GM23248 (cell line): ENCODE data around the gene CADM1. TPM values are rescaled to one million over a fixed set of nuclear protein-coding genes. Genes with fewer than 3 reads are reported as not detected.

ENCODE experiments used
- DNase-seq: peaks from one replicate; pipeline ENCODE4 v3.0.0-alpha.2; 2015
- H2AFZ ChIP-seq: fragments of 200-600 bp; sonication (generic); 2 replicates; pipeline ENCODE4 v1.6.1; 2016; ENCODE audit warnings: antibody characterized with exemption
- H3F3A ChIP-seq: fragments of 200-600 bp; sonication (generic); 2 replicates; pipeline ENCODE4 v1.6.1; 2016; ENCODE audit warnings: mild to moderate bottlenecking, antibody characterized with exemption, mixed run types; ENCODE audit not compliant: insufficient read depth
- H3K27ac ChIP-seq: fragments of 200-600 bp; sonication (generic); 2 replicates; pipeline ENCODE4 v1.5.1; 2016; ENCODE audit warnings: mild to moderate bottlenecking
- H3K27me3 ChIP-seq: fragments of 200-600 bp; sonication (generic); replicated peaks from 2 replicates; pipeline ENCODE4 v1.6.1; 2016; ENCODE audit warnings: mild to moderate bottlenecking; ENCODE audit not compliant: insufficient read depth
- H3K36me3 ChIP-seq: fragments of 200-600 bp; sonication (generic); 2 replicates; pipeline ENCODE4 v1.6.1; 2016; ENCODE audit warnings: low read depth, mild to moderate bottlenecking
- H3K4me1 ChIP-seq: fragments of 200-600 bp; sonication (generic); 2 replicates; pipeline ENCODE4 v1.6.1; 2016; ENCODE audit warnings: mild to moderate bottlenecking; ENCODE audit not compliant: insufficient read depth
- H3K4me2 ChIP-seq: fragments of 200-600 bp; sonication (generic); one replicate; pipeline ENCODE4 v1.6.1; 2016; ENCODE audit warnings: mild to moderate bottlenecking; ENCODE audit not compliant: unreplicated experiment
- H3K4me3 ChIP-seq: fragments of 200-600 bp; sonication (generic); 2 replicates; pipeline ENCODE4 v1.5.1; 2016; ENCODE audit warnings: mild to moderate bottlenecking
- H3K79me2 ChIP-seq: fragments of 200-600 bp; sonication (generic); 2 replicates; pipeline ENCODE4 v1.6.1; 2016; ENCODE audit warnings: mild to moderate bottlenecking; ENCODE audit not compliant: insufficient read depth
- H3K9ac ChIP-seq: fragments of 200-600 bp; sonication (generic); 2 replicates; pipeline ENCODE4 v1.6.1; 2016; ENCODE audit warnings: mild to moderate bottlenecking
- H3K9me2 ChIP-seq: fragments of 200-600 bp; sonication (generic); 2 replicates; pipeline ENCODE4 v1.6.1; 2016; ENCODE audit warnings: mixed run types, mild to moderate bottlenecking, moderate library complexity; ENCODE audit not compliant: insufficient read depth
- H3K9me3 ChIP-seq: fragments of 200-600 bp; sonication (generic); one replicate; pipeline ENCODE4 v1.6.1; 2017; ENCODE audit warnings: low read depth
- H4K20me1 ChIP-seq: fragments of 200-600 bp; sonication (generic); 2 replicates; pipeline ENCODE4 v1.6.0; 2016; ENCODE audit not compliant: insufficient read depth
- EZH2 ChIP-seq: fragments of 200-600 bp; sonication (generic); IDR thresholded peaks from 2 replicates; pipeline ENCODE4 v1.6.1; 2018; ENCODE audit warnings: antibody characterized with exemption, mild to moderate bottlenecking; ENCODE audit not compliant: insufficient read depth, poor library complexity, severe bottlenecking
- EZH2phosphoT487 ChIP-seq: fragments of 200-600 bp; sonication (generic); IDR thresholded peaks from 2 replicates; pipeline ENCODE4 v1.6.1; 2018; ENCODE audit warnings: antibody characterized with exemption, moderate library complexity, mild to moderate bottlenecking, low read depth; ENCODE audit not compliant: insufficient read depth
- WGBS, 2 experiments: methylation state at CpG; one replicate each; pipeline ENCODE4 v1.1.6; 2015 to 2017; ENCODE audit warnings: low lambda C conversion rate in 2 of 2, low coverage in 1 of 2; ENCODE audit errors: missing lambda C conversion rate in 2 of 2; 5-methylcytosine and 5-hydroxymethylcytosine counted together
- in situ Hi-C: fragments of 300-500 bp; cut with MboI; formaldehyde crosslinking; loops from 2 replicates; pipeline ENCODE4 v1.15.0; 2020
- polyA plus RNA-seq: library from polyadenylated mRNA; unstranded; fragments of >200 nt; fragmentation: Nextera tagmentation; extraction: Ambion mirVana; gene quantifications from 2 replicates; pipeline ENCODE4 v1.2.1, GENCODE V29; 2016
- total RNA-seq: library from RNA; depleted of rRNA; stranded (reverse); fragments of >200 nt; shearing (Covaris generic); gene quantifications from 2 replicates; pipeline ENCODE4 v1.2.3, GENCODE V29; 2014

The CADM1 gene
- total and polyA plus RNA-seq, 2 experiments from 2014 or later, result 0.83 to 1.4 TPM

DNA sequence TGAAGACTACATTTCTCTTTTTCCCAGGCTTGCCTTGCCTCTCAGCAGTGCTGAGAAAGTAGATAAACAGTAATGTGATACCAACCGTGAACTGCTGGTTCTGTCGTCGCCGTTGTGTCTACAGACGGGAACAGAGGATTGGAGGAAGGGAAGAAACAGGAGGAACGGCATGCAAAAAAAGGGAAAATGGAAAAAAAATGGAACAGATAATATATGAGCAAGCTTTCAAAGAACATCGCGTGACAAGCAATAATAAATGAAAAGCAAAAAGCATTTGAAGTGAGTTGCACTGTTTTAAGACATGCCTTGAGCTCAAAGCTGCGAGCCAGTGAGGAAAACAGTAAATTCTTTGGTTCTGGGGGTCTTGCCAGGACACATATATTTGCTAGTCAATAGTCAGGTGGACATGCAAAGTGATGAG, 305.9 kb downstream of the CADM1 start:
- peaks cover 20% of the 10 kb centered on the region for H3F3A ChIP-seq
- H3K79me2 ChIP-seq, result no peaks in the 10 kb centered on the region
- no peak overlapping the region for H3K27ac ChIP-seq
- no peak for DNase-seq
- peaks cover 31% of the 10 kb centered on the region for H3K4me1 ChIP-seq
- in situ Hi-C loops, result no loop called here
- WGBS, 2 experiments, result 85 to 91% methylated on average over 9 of the region's 9 CpGs
- no peak for TF ChIP-seq EZH2phosphoT487
- TF ChIP-seq EZH2, result no peak
- H3K27me3 ChIP-seq, result no peaks in the 10 kb centered on the region
- H3K9me3 ChIP-seq, result no peaks in the 10 kb centered on the region
- no peak overlapping the region for H2AFZ ChIP-seq
- H3K4me3 ChIP-seq, result no peak overlapping the region
- H3K4me2 ChIP-seq, result no peak overlapping the region
- H3K9ac ChIP-seq, result no peak overlapping the region
- H4K20me1 ChIP-seq, result no peaks in the 10 kb centered on the region
- no peaks in the 10 kb centered on the region for H3K36me3 ChIP-seq
- no peaks in the 10 kb centered on the region; the same call in 1 of the 2 replicates for H3K9me2 ChIP-seq

DNA sequence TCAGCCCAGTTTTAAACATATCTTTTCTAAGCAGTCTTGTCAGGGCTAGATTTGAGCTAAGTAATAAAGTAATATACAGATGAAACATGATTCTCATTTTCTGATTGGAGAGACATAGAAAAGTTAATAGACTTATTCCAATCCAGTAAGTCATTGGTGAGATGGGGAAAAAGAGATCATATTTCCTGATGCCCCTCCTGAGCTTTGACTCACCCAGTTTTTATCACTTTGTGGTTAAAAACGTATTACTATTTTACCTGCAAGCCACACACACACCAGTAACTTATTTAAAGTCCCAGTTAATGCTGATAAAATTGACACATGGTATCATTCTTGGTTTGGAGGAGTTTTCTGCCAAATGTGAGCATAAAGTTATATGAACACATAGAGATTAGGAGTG, 306.8 kb downstream of the CADM1 start:
- H3K9me2 ChIP-seq, result no peaks in the 10 kb centered on the region; the same call in 1 of the 2 replicates
- H3K4me3 ChIP-seq, result no peak overlapping the region
- WGBS, 2 experiments, result 17 to 33% methylated on average over 1 of the region's 1 CpG
- no peak overlapping the region for H3K4me2 ChIP-seq
- no peak for TF ChIP-seq EZH2phosphoT487
- no peak for TF ChIP-seq EZH2
- no peak for DNase-seq
- H3K27me3 ChIP-seq, result no peaks in the 10 kb centered on the region
- H4K20me1 ChIP-seq, result no peaks in the 10 kb centered on the region
- peaks cover 20% of the 10 kb centered on the region for H3F3A ChIP-seq
- in situ Hi-C loops, result no loop called here
- no peak overlapping the region for H2AFZ ChIP-seq
- H3K27ac ChIP-seq, result no peak overlapping the region
- no peaks in the 10 kb centered on the region for H3K36me3 ChIP-seq
- no peak overlapping the region for H3K9ac ChIP-seq
- H3K79me2 ChIP-seq, result no peaks in the 10 kb centered on the region
- peaks cover 31% of the 10 kb centered on the region for H3K4me1 ChIP-seq
- H3K9me3 ChIP-seq, result no peaks in the 10 kb centered on the region

DNA sequence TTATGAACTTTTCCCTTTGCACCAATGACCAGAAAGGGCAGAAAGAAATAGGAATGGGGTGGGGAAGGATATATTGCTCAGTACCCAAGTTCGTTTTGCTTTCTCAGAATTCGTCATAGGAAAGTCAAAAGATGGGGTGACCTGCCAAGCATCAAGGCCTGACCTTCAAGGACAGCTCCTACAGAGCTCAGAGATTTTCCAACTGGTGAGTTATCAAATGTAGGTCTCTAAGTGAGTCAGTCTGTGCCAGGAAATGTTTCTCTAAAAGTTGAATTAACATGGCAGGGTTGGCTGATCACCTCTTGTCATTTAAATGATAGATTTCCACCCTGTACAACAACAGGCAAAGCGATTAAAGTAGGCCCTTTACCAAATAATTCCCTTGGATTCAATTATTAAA, 307.2 kb downstream of the CADM1 start:
- TF ChIP-seq EZH2phosphoT487 (no peak), EZH2 (no peak)
- DNase-seq, result no peak
- no peak overlapping the region for H2AFZ ChIP-seq
- H3K79me2 ChIP-seq, result no peaks in the 10 kb centered on the region
- no peak overlapping the region for H3K4me2 ChIP-seq
- no peaks in the 10 kb centered on the region for H3K9me3 ChIP-seq
- H3K9me2 ChIP-seq, result no peaks in the 10 kb centered on the region; the same call in 1 of the 2 replicates
- H3K9ac ChIP-seq, result no peak overlapping the region
- H3K4me3 ChIP-seq, result no peak overlapping the region
- H3K27me3 ChIP-seq, result no peaks in the 10 kb centered on the region
- H3K36me3 ChIP-seq, result no peaks in the 10 kb centered on the region
- 57 to 61% methylated on average over 3 of the region's 3 CpGs for WGBS, 2 experiments
- peaks cover 30% of the 10 kb centered on the region for H3K4me1 ChIP-seq
- in situ Hi-C loops, result no loop called here
- H3K27ac ChIP-seq, result no peak overlapping the region
- H4K20me1 ChIP-seq, result no peaks in the 10 kb centered on the region
- peaks cover 20% of the 10 kb centered on the region for H3F3A ChIP-seq

DNA sequence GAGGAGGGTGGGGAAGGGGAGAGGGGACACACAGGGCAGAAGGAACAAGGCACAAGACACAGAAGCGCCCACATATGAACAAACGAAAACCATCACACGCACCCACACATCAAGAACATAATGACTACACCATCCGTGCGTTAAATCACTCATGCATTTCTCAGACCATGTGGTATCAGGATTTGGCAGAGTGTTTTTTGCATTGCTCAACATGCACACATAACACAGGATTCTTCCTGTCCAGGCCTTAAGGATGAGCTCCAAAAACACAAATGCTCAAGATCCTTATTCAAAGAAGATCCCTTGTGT, 309.5 kb downstream of the CADM1 start:
- no peak overlapping the region for H2AFZ ChIP-seq
- no peak for TF ChIP-seq EZH2
- TF ChIP-seq EZH2phosphoT487, result no peak
- H3K4me2 ChIP-seq, result no peak overlapping the region
- H4K20me1 ChIP-seq, result no peaks in the 10 kb centered on the region
- no peaks in the 10 kb centered on the region; the same call in 1 of the 2 replicates for H3K9me2 ChIP-seq
- no peaks in the 10 kb centered on the region for H3K79me2 ChIP-seq
- H3K4me1 ChIP-seq, result peaks cover 8% of the 10 kb centered on the region
- H3K4me3 ChIP-seq, result no peak overlapping the region
- H3K9me3 ChIP-seq, result no peaks in the 10 kb centered on the region
- H3K36me3 ChIP-seq, result no peaks in the 10 kb centered on the region
- peaks cover 9% of the 10 kb centered on the region for H3F3A ChIP-seq
- DNase-seq, result peak; percentile 58
- H3K9ac ChIP-seq, result no peak overlapping the region
- H3K27me3 ChIP-seq, result no peaks in the 10 kb centered on the region
- no peak overlapping the region for H3K27ac ChIP-seq
- WGBS, 2 experiments, result 42 to 53% methylated on average over 5 of the region's 5 CpGs
- in situ Hi-C loops, result no loop called here
